Loucy (cell line): Measurements from ENCODE around the gene STK38L.

ENCODE experiments used
- H2AFZ ChIP-seq: fragments of 200-600 bp; sonication (generic); 2 replicates; pipeline ENCODE4 v1.6.0; 2016; ENCODE audit warnings: antibody characterized with exemption, mild to moderate bottlenecking, low read length, moderate library complexity
- H3F3A ChIP-seq: fragments of 200-600 bp; 2 replicates; pipeline ENCODE4 v1.6.0; 2016; ENCODE audit warnings: antibody characterized with exemption, low read depth, mild to moderate bottlenecking
- H3K27me3 ChIP-seq: fragments of 200-600 bp; sonication (generic); 2 replicates; pipeline ENCODE4 v1.6.1; 2014; ENCODE audit warnings: low read length, mild to moderate bottlenecking; ENCODE audit not compliant: insufficient read depth, poor library complexity, severe bottlenecking
- H3K36me3 ChIP-seq: fragments of 200-600 bp; sonication (generic); 2 replicates; pipeline ENCODE4 v1.6.1; 2016; ENCODE audit warnings: low read length; ENCODE audit not compliant: insufficient read depth
- H3K4me1 ChIP-seq: fragments of 200-600 bp; sonication (generic); 2 replicates; pipeline ENCODE4 v1.5.1; 2014; ENCODE audit warnings: low read length, mild to moderate bottlenecking; ENCODE audit not compliant: insufficient read depth, poor library complexity, severe bottlenecking
- H3K4me2 ChIP-seq: fragments of 200-600 bp; sonication (generic); 2 replicates; pipeline ENCODE4 v1.6.0; 2014; ENCODE audit warnings: antibody characterized with exemption, low read length, low read depth, mild to moderate bottlenecking; ENCODE audit not compliant: poor library complexity, severe bottlenecking
- H3K4me3 ChIP-seq: fragments of 200-600 bp; sonication (generic); 2 replicates; pipeline ENCODE4 v1.5.1; 2014; ENCODE audit warnings: low read length, mild to moderate bottlenecking, mixed read lengths; ENCODE audit not compliant: poor library complexity, severe bottlenecking
- H3K79me2 ChIP-seq: fragments of 200-600 bp; sonication (generic); 2 replicates; pipeline ENCODE4 v1.6.1; 2014; ENCODE audit warnings: low read length; ENCODE audit not compliant: insufficient read depth
- H3K9ac ChIP-seq: fragments of 200-600 bp; sonication (generic); 2 replicates; pipeline ENCODE4 v1.6.0; 2014; ENCODE audit warnings: mild to moderate bottlenecking, low read depth, low read length, moderate library complexity; ENCODE audit not compliant: poor library complexity, severe bottlenecking
- H3K9me2 ChIP-seq: fragments of 200-600 bp; sonication (generic); replicated peaks from 2 replicates; pipeline ENCODE4 v1.6.1; 2016; ENCODE audit warnings: low read depth, low read length, mixed read lengths
- H3K9me3 ChIP-seq: fragments of 200-600 bp; sonication (generic); 2 replicates; pipeline ENCODE4 v1.6.1; 2014; ENCODE audit warnings: mild to moderate bottlenecking, antibody characterized with exemption, low read length, low read depth; ENCODE audit not compliant: insufficient read depth
- H4K20me1 ChIP-seq: fragments of 200-600 bp; sonication (generic); 2 replicates; pipeline ENCODE4 v1.6.0; 2014; ENCODE audit warnings: antibody characterized with exemption, low read length, mild to moderate bottlenecking; ENCODE audit not compliant: insufficient read depth, poor library complexity, severe bottlenecking
- CTCF ChIP-seq: fragments of 200-600 bp; sonication (generic); conservative IDR thresholded peaks from 2 replicates; pipeline ENCODE4 v1.5.1; 2014; ENCODE audit warnings: mild to moderate bottlenecking, antibody characterized with exemption, low read length
- EZH2phosphoT487 ChIP-seq: fragments of 200-600 bp; IDR thresholded peaks from 2 replicates; pipeline ENCODE4 v1.6.1; 2018; ENCODE audit warnings: antibody characterized with exemption, mild to moderate bottlenecking, moderate library complexity, borderline replicate concordance

The STK38L gene

GRCh38 chr12:27277846-27278260 is 33.8 kb downstream of the STK38L start:
- Histone ChIP-seq H3K9ac (no peak overlapping the region), H3K79me2 (no peaks in the 10 kb centered on the region)
- TF ChIP-seq CTCF: no peak
- no peak for TF ChIP-seq EZH2phosphoT487

GRCh38 chr12:27279826-27280225 is 35.7 kb downstream of the STK38L start:
- no peaks in the 10 kb centered on the region for H3K79me2 ChIP-seq
- TF ChIP-seq CTCF (no peak), EZH2phosphoT487 (no peak)

More at GRCh38 chr12:27277846-27278260, 33.8 kb downstream of the STK38L start:
- Histone ChIP-seq H3K4me2 (no peak overlapping the region), H3K4me3 (no peak overlapping the region), H3K27me3 (no peaks in the 10 kb centered on the region), H3F3A (no peaks in the 10 kb centered on the region), H3K9me2 (no peaks in the 10 kb centered on the region), H3K9me3 (no peaks in the 10 kb centered on the region), H3K36me3 (no peaks in the 10 kb centered on the region), H4K20me1 (no peaks in the 10 kb centered on the region), H3K4me1 (peaks cover 13% of the 10 kb centered on the region), H2AFZ (no peak overlapping the region)

GRCh38 chr12:27280412-27280811 is 36.3 kb downstream of the STK38L start:
- no peaks in the 10 kb centered on the region for H3K9me2 ChIP-seq
- H3K9me3 ChIP-seq: no peaks in the 10 kb centered on the region
- no peaks in the 10 kb centered on the region for H3K27me3 ChIP-seq
- no peak overlapping the region for H3K4me3 ChIP-seq
- H2AFZ ChIP-seq: no peak overlapping the region
- H3K4me1 ChIP-seq: peaks cover 21% of the 10 kb centered on the region
- H3K4me2 ChIP-seq: no peak overlapping the region
- no peaks in the 10 kb centered on the region for H3K36me3 ChIP-seq
- H3K79me2 ChIP-seq: no peaks in the 10 kb centered on the region
- no peaks in the 10 kb centered on the region for H4K20me1 ChIP-seq
- no peak overlapping the region for H3K9ac ChIP-seq
- TF ChIP-seq CTCF: no peak
- no peak for TF ChIP-seq EZH2phosphoT487
- no peaks in the 10 kb centered on the region for H3F3A ChIP-seq

More at GRCh38 chr12:27279826-27280225, 35.7 kb downstream of the STK38L start:
- Histone ChIP-seq H3K9me2 (no peaks in the 10 kb centered on the region), H3K36me3 (no peaks in the 10 kb centered on the region), H2AFZ (no peak overlapping the region), H3K27me3 (no peaks in the 10 kb centered on the region), H3K9me3 (no peaks in the 10 kb centered on the region), H3K4me2 (no peak overlapping the region), H3F3A (no peaks in the 10 kb centered on the region), H4K20me1 (no peaks in the 10 kb centered on the region), H3K4me3 (no peak overlapping the region), H3K4me1 (peaks cover 18% of the 10 kb centered on the region), H3K9ac (no peak overlapping the region)
